GM23248 (cell line): ENCODE data around the gene RSPH10B2.
"Not testable (repeated sequence)": the region's sequence is repeated elsewhere in the genome, so short reads cannot be mapped to it uniquely, and the experiment has no call there.

Experiments used
- EZH2 ChIP-seq: fragments of 200-600 bp; sonication (generic); IDR thresholded peaks from 2 replicates; pipeline ENCODE4 v1.6.1; 2018; ENCODE audit warnings: antibody characterized with exemption, mild to moderate bottlenecking; ENCODE audit not compliant: insufficient read depth, poor library complexity, severe bottlenecking
- EZH2phosphoT487 ChIP-seq: fragments of 200-600 bp; sonication (generic); IDR thresholded peaks from 2 replicates; pipeline ENCODE4 v1.6.1; 2018; ENCODE audit warnings: antibody characterized with exemption, moderate library complexity, mild to moderate bottlenecking, low read depth; ENCODE audit not compliant: insufficient read depth

GRCh38 chr7:6761186-6761585 lies 7.3 kb downstream of the RSPH10B2 start:
- TF ChIP-seq EZH2phosphoT487, EZH2: not testable (repeated sequence)
